Measurements from ENCODE around the gene PDE7B.

The PDE7B gene

DNA sequence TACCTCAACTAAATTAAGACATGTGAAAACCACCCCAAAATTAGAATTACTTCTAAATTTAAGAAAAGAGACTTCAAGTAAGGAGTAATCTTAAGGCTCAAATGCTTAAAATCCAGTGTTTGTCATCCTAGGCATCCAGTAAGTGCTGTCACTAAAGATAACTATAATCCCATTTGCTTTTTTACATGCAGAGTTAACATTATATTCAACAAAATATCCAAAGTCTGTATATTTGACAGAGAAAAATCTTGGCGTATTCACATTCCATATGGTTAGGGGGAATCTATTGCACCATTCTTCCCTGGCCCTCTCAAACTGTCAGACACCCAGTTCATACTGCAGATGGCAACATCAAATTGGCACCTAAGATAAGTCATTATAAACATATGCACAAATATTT, 381.2 kb downstream of the PDE7B start:
- no peak for DNase-seq (ENCODE audit: low read depth in 1 of 2, low spot score in 1 of 2)
- Histone ChIP-seq H3K27ac (replicated peaks) (no peak overlapping the region), H3K4me3 (replicated peaks; ENCODE audit: insufficient read depth, low read length) (no peak overlapping the region), H3K27me3 (ENCODE audit: insufficient read depth, poor library complexity, severe bottlenecking) (no peaks in the 10 kb centered on the region)
- TF ChIP-seq, protein P1, sequence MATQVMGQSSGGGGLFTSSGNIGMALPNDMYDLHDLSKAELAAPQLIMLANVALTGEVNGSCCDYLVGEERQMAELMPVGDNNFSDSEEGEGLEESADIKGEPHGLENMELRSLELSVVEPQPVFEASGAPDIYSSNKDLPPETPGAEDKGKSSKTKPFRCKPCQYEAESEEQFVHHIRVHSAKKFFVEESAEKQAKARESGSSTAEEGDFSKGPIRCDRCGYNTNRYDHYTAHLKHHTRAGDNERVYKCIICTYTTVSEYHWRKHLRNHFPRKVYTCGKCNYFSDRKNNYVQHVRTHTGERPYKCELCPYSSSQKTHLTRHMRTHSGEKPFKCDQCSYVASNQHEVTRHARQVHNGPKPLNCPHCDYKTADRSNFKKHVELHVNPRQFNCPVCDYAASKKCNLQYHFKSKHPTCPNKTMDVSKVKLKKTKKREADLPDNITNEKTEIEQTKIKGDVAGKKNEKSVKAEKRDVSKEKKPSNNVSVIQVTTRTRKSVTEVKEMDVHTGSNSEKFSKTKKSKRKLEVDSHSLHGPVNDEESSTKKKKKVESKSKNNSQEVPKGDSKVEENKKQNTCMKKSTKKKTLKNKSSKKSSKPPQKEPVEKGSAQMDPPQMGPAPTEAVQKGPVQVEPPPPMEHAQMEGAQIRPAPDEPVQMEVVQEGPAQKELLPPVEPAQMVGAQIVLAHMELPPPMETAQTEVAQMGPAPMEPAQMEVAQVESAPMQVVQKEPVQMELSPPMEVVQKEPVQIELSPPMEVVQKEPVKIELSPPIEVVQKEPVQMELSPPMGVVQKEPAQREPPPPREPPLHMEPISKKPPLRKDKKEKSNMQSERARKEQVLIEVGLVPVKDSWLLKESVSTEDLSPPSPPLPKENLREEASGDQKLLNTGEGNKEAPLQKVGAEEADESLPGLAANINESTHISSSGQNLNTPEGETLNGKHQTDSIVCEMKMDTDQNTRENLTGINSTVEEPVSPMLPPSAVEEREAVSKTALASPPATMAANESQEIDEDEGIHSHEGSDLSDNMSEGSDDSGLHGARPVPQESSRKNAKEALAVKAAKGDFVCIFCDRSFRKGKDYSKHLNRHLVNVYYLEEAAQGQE (IDR thresholded peaks at IDR 0.05; ENCODE audit: insufficient replicate concordance, low read depth) = no peak
- TF ChIP-seq POLR2AphosphoS5 (IDR thresholded peaks at IDR 0.05; ENCODE audit: low read depth) (no peak), GABPA (IDR thresholded peaks at IDR 0.05; ENCODE audit: low read depth) (no peak), SPI1 (IDR thresholded peaks at IDR 0.05; ENCODE audit: borderline replicate concordance, low read depth) (no peak)
- TF ChIP-seq, protein P2, sequence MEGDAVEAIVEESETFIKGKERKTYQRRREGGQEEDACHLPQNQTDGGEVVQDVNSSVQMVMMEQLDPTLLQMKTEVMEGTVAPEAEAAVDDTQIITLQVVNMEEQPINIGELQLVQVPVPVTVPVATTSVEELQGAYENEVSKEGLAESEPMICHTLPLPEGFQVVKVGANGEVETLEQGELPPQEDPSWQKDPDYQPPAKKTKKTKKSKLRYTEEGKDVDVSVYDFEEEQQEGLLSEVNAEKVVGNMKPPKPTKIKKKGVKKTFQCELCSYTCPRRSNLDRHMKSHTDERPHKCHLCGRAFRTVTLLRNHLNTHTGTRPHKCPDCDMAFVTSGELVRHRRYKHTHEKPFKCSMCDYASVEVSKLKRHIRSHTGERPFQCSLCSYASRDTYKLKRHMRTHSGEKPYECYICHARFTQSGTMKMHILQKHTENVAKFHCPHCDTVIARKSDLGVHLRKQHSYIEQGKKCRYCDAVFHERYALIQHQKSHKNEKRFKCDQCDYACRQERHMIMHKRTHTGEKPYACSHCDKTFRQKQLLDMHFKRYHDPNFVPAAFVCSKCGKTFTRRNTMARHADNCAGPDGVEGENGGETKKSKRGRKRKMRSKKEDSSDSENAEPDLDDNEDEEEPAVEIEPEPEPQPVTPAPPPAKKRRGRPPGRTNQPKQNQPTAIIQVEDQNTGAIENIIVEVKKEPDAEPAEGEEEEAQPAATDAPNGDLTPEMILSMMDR (IDR thresholded peaks at IDR 0.05; ENCODE audit: insufficient read depth, low read length) = no peak

DNA sequence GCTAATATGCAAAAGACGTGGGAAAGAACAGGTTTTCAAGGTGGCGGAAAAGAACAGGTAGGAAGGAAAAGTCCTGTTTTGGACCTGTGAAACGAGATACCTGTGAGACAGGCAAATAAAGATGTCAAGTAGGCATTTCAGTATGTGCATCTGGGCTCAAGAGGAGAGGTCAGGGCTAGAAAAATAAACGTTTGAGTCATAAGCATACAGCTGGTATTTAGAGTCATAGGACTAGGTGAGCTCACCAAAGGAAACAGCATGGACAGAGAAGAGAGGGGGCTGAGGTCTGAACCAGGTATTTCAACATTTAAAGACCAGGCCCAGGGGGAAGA, 383.7 kb downstream of the PDE7B start:
- no peak overlapping the region for H3K4me3 ChIP-seq (replicated peaks; ENCODE audit: insufficient read depth, low read length)
- no peak for DNase-seq (ENCODE audit: low read depth in 1 of 2, low spot score in 1 of 2)
- H3K27me3 ChIP-seq (ENCODE audit: insufficient read depth, poor library complexity, severe bottlenecking) = no peaks in the 10 kb centered on the region
- TF ChIP-seq, protein P2 (IDR thresholded peaks at IDR 0.05; ENCODE audit: insufficient read depth, low read length) = no peak
- TF ChIP-seq GABPA (IDR thresholded peaks at IDR 0.05; ENCODE audit: low read depth) (no peak), SPI1 (IDR thresholded peaks at IDR 0.05; ENCODE audit: borderline replicate concordance, low read depth) (no peak)
- H3K27ac ChIP-seq (replicated peaks) = no peak overlapping the region

DNA sequence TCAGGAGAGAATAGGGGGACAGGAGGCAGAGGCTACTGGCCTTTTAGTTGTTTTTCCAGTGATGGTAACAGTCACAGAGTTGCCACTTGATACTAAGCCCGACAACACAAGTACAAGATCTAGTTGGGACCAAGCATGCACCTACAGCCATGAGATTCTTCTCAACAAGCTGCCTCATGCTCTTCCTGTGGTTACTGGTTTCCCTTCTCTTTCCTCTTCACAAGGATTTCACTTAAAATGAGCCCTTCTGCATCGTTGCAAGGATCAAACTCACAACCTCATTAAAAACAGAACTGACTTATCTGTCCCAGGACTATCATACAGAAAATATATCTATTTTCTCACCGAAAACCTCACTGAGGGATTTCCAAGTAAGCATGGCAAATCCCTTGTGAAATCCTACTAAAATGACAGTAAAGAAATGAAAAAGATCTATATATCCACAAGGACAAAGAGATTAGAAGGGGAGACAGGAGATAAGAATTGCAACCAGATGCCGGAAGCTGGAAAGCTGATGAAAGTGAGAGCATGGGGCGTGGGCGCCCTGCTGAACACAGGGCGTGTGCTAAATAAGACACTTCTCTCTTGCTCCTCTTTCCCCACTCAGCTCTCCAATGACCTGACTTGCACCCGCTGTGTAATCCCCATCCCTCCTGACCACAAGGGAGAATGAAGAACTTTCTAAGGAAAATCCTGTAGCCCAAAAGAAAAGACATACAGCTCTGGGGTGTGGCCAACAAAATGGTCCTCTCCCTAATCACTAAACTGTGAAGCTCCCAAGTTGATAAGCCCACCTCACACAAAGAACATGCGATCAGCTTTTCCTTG, 385.2 kb downstream of the PDE7B start:
- H3K27me3 ChIP-seq (ENCODE audit: insufficient read depth, poor library complexity, severe bottlenecking) = no peaks in the 10 kb centered on the region
- TF ChIP-seq SPI1 (IDR thresholded peaks at IDR 0.05; ENCODE audit: borderline replicate concordance, low read depth) (no peak), GABPA (IDR thresholded peaks at IDR 0.05; ENCODE audit: low read depth) (no peak), POLR2AphosphoS5 (IDR thresholded peaks at IDR 0.05; ENCODE audit: low read depth) (no peak)
- TF ChIP-seq, protein P2 (IDR thresholded peaks at IDR 0.05; ENCODE audit: insufficient read depth, low read length) = no peak
- TF ChIP-seq, protein P1 (IDR thresholded peaks at IDR 0.05; ENCODE audit: insufficient replicate concordance, low read depth) = no peak
- DNase-seq (ENCODE audit: low read depth in 1 of 2, low spot score in 1 of 2) = no peak
- H3K4me3 ChIP-seq (replicated peaks; ENCODE audit: insufficient read depth, low read length) = no peak overlapping the region
- H3K27ac ChIP-seq (replicated peaks) = no peak overlapping the region
